Measurements from ENCODE around the gene TEX35. TPM values are rescaled to one million over a fixed set of nuclear protein-coding genes. Genes with fewer than 3 reads are reported as not detected.

TEX35 gene
- total and polyA plus RNA-seq, 10 of the 15 experiments (the other 5 are each of a cell fraction or from before 2014, with no cell fraction given), result not detected

DNA sequence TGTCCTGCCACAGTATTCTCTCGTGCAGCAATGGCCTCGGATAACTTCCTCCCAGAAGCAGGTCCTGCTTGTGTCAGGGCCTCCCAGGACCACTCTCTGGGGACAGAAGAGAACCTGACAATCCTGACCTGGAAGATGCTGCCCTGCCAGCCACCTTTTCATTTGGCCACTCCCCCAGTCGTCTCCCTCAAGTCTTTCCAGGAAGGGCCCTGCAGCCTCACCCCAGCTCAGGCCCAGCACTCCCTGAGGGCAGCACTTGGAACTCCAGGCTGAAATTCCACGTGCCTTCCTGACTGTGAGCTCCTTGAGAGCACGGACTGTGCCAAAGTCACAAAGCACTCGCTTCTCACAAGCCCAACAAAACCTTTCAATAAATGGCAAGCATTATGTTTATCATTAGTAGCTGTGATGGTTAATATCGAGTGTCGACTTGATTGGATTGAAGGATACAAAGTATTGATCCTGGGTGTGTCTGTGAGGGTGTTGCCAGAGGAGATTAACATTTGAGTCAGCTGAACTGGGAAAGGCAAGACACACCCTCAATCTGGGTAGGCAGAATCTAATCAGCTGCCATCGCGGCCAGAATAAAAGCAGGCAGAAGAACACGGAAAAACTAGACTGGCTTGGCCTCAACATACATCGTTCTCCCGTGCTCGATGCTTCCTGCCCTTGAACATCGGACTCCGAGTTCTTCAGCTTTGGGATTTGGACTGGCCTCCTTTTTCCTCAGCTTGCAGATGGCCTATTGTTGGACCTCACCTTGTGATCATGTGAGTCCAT, 13.8 kb upstream of the TEX35 start (continued):
- no peak for TF ChIP-seq CEBPZ (IDR thresholded peaks at IDR 0.05; ENCODE audit: low read depth, low read length)
- no peak for TF ChIP-seq SMAD5 (IDR thresholded peaks at IDR 0.05; ENCODE audit: low read depth)
- TF ChIP-seq, protein P1, sequence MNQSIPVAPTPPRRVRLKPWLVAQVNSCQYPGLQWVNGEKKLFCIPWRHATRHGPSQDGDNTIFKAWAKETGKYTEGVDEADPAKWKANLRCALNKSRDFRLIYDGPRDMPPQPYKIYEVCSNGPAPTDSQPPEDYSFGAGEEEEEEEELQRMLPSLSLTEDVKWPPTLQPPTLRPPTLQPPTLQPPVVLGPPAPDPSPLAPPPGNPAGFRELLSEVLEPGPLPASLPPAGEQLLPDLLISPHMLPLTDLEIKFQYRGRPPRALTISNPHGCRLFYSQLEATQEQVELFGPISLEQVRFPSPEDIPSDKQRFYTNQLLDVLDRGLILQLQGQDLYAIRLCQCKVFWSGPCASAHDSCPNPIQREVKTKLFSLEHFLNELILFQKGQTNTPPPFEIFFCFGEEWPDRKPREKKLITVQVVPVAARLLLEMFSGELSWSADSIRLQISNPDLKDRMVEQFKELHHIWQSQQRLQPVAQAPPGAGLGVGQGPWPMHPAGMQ (IDR thresholded peaks at IDR 0.05; ENCODE audit: borderline replicate concordance), result no peak
- TF ChIP-seq ZBTB4 (CRISPR knock-in tag; IDR thresholded peaks at IDR 0.05), result no peak
- TF ChIP-seq CEBPB (IDR thresholded peaks at IDR 0.05; ENCODE audit: borderline replicate concordance in 1 of 2, low read depth in 2 of 2, low read length in 2 of 2), result no peak

All from GM12878 (cell line).